Measurements from ENCODE around the gene IGSF21.
"Not testable (repeated sequence)": the region's sequence is repeated elsewhere in the genome, so short reads cannot be mapped to it uniquely, and the experiment has no call there.

IGSF21 gene

GRCh38 chr1:18358600-18358999, 251.0 kb downstream of the IGSF21 start:
- no peak overlapping the region for H3K9ac ChIP-seq (ENCODE audit: insufficient read length, low read depth)
- no peaks in the 10 kb centered on the region for H3K27me3 ChIP-seq (ENCODE audit: insufficient read depth, insufficient read length)

GRCh38 chr1:18360251-18360650, 252.7 kb downstream of the IGSF21 start:
- TF ChIP-seq YY1 (IDR thresholded peaks at IDR 0.05; ENCODE audit: insufficient read depth, insufficient read length) = no peak
- no peak for TF ChIP-seq SUZ12 (IDR thresholded peaks at IDR 0.05; ENCODE audit: extremely low read depth, insufficient read depth, insufficient read length)
- no peak for TF ChIP-seq ZNF274 (IDR thresholded peaks at IDR 0.05; ENCODE audit: low read depth, low read length)
- no peak for DNase-seq (ENCODE audit: low read depth, low spot score)

More at GRCh38 chr1:18358600-18358999, 251.0 kb downstream of the IGSF21 start:
- no peaks in the 10 kb centered on the region for H3K9me3 ChIP-seq (ENCODE audit: insufficient read depth, low read length)
- DNase-seq (ENCODE audit: low read depth, low spot score) = no peak
- no peak for TF ChIP-seq YY1 (IDR thresholded peaks at IDR 0.05; ENCODE audit: insufficient read depth, insufficient read length)
- TF ChIP-seq ZNF274 (IDR thresholded peaks at IDR 0.05; ENCODE audit: low read depth, low read length) = no peak
- no peak for TF ChIP-seq SUZ12 (IDR thresholded peaks at IDR 0.05; ENCODE audit: extremely low read depth, insufficient read depth, insufficient read length)
- H3K4me3 ChIP-seq (ENCODE audit: insufficient read length, low read depth) = no peak overlapping the region
- peaks cover 3% of the 10 kb centered on the region for H3K4me1 ChIP-seq (ENCODE audit: insufficient read depth, insufficient read length)
- no peaks in the 10 kb centered on the region for H3K36me3 ChIP-seq (ENCODE audit: insufficient read depth, insufficient read length, low read length)

GRCh38 chr1:18362150-18362549, 254.6 kb downstream of the IGSF21 start:
- H3K36me3 ChIP-seq (ENCODE audit: insufficient read depth, insufficient read length, low read length) = no peaks in the 10 kb centered on the region
- H3K27me3 ChIP-seq (ENCODE audit: insufficient read depth, insufficient read length) = no peaks in the 10 kb centered on the region
- no peak overlapping the region for H3K9ac ChIP-seq (ENCODE audit: insufficient read length, low read depth)
- DNase-seq (ENCODE audit: low read depth, low spot score) = no peak
- H3K9me3 ChIP-seq (ENCODE audit: insufficient read depth, low read length) = no peaks in the 10 kb centered on the region
- no peak overlapping the region for H3K4me3 ChIP-seq (ENCODE audit: insufficient read length, low read depth)
- peaks cover 3% of the 10 kb centered on the region for H3K4me1 ChIP-seq (ENCODE audit: insufficient read depth, insufficient read length)
- TF ChIP-seq SUZ12 (IDR thresholded peaks at IDR 0.05; ENCODE audit: extremely low read depth, insufficient read depth, insufficient read length) (no peak), YY1 (IDR thresholded peaks at IDR 0.05; ENCODE audit: insufficient read depth, insufficient read length) (no peak), ZNF274 (IDR thresholded peaks at IDR 0.05; ENCODE audit: low read depth, low read length) (no peak)

More at GRCh38 chr1:18360251-18360650, 252.7 kb downstream of the IGSF21 start:
- Histone ChIP-seq H3K9ac (ENCODE audit: insufficient read length, low read depth) (no peak overlapping the region), H3K4me1 (ENCODE audit: insufficient read depth, insufficient read length) (peaks cover 3% of the 10 kb centered on the region), H3K27me3 (ENCODE audit: insufficient read depth, insufficient read length) (no peaks in the 10 kb centered on the region), H3K4me3 (ENCODE audit: insufficient read length, low read depth) (no peak overlapping the region), H3K36me3 (ENCODE audit: insufficient read depth, insufficient read length, low read length) (no peaks in the 10 kb centered on the region), H3K9me3 (ENCODE audit: insufficient read depth, low read length) (no peaks in the 10 kb centered on the region)

- Histone ChIP-seq H3K9ac (ENCODE audit: insufficient read length, low read depth) (no peak overlapping the region), H3K36me3 (ENCODE audit: insufficient read depth, insufficient read length, low read length) (no peaks in the 10 kb centered on the region), H3K9me3 (ENCODE audit: insufficient read depth, low read length) (no peaks in the 10 kb centered on the region), H3K4me3 (ENCODE audit: insufficient read length, low read depth) (no peak overlapping the region), H3K4me1 (ENCODE audit: insufficient read depth, insufficient read length) (peaks cover 3% of the 10 kb centered on the region), H3K27me3 (ENCODE audit: insufficient read depth, insufficient read length) (no peaks in the 10 kb centered on the region)
- no peak for TF ChIP-seq SUZ12 (IDR thresholded peaks at IDR 0.05; ENCODE audit: extremely low read depth, insufficient read depth, insufficient read length)
- TF ChIP-seq ZNF274 (IDR thresholded peaks at IDR 0.05; ENCODE audit: low read depth, low read length) = no peak
- TF ChIP-seq YY1 (IDR thresholded peaks at IDR 0.05; ENCODE audit: insufficient read depth, insufficient read length) = no peak
- DNase-seq (ENCODE audit: low read depth, low spot score) = no peak
Observed at GRCh38 chr1:18363436-18363835, 255.8 kb downstream of the IGSF21 start.

- Histone ChIP-seq H3K9ac (ENCODE audit: insufficient read length, low read depth) (no peak overlapping the region), H3K4me1 (ENCODE audit: insufficient read depth, insufficient read length) (peaks cover 3% of the 10 kb centered on the region), H3K27me3 (ENCODE audit: insufficient read depth, insufficient read length) (no peaks in the 10 kb centered on the region), H3K9me3 (ENCODE audit: insufficient read depth, low read length) (no peaks in the 10 kb centered on the region), H3K4me3 (ENCODE audit: insufficient read length, low read depth) (no peak overlapping the region), H3K36me3 (ENCODE audit: insufficient read depth, insufficient read length, low read length) (no peaks in the 10 kb centered on the region)
- no peak for TF ChIP-seq ZNF274 (IDR thresholded peaks at IDR 0.05; ENCODE audit: low read depth, low read length)
- TF ChIP-seq SUZ12 (IDR thresholded peaks at IDR 0.05; ENCODE audit: extremely low read depth, insufficient read depth, insufficient read length) = no peak
- no peak for TF ChIP-seq YY1 (IDR thresholded peaks at IDR 0.05; ENCODE audit: insufficient read depth, insufficient read length)
- DNase-seq (ENCODE audit: low read depth, low spot score) = no peak
Observed at GRCh38 chr1:18365099-18365705, 257.6 kb downstream of the IGSF21 start.

- not testable (repeated sequence) for H3K27me3 ChIP-seq (ENCODE audit: insufficient read depth, insufficient read length); DNase-seq (ENCODE audit: low read depth, low spot score); H3K9ac ChIP-seq (ENCODE audit: insufficient read length, low read depth)
Observed at GRCh38 chr1:18372505-18372904, 264.9 kb downstream of the IGSF21 start.

GRCh38 chr1:18373151-18373550, 265.6 kb downstream of the IGSF21 start:
- Histone ChIP-seq H3K36me3 (ENCODE audit: insufficient read depth, insufficient read length, low read length) (no peaks in the 10 kb centered on the region), H3K4me3 (ENCODE audit: insufficient read length, low read depth) (no peak overlapping the region), H3K4me1 (ENCODE audit: insufficient read depth, insufficient read length) (peaks cover 8% of the 10 kb centered on the region), H3K27me3 (ENCODE audit: insufficient read depth, insufficient read length) (no peaks in the 10 kb centered on the region), H3K9ac (ENCODE audit: insufficient read length, low read depth) (no peak overlapping the region), H3K9me3 (ENCODE audit: insufficient read depth, low read length) (no peaks in the 10 kb centered on the region)
- no peak for TF ChIP-seq SUZ12 (IDR thresholded peaks at IDR 0.05; ENCODE audit: extremely low read depth, insufficient read depth, insufficient read length)
- TF ChIP-seq YY1 (IDR thresholded peaks at IDR 0.05; ENCODE audit: insufficient read depth, insufficient read length) = no peak
- TF ChIP-seq ZNF274 (IDR thresholded peaks at IDR 0.05; ENCODE audit: low read depth, low read length) = no peak
- DNase-seq (ENCODE audit: low read depth, low spot score) = no peak

More at GRCh38 chr1:18372505-18372904, 264.9 kb downstream of the IGSF21 start:
- not testable (repeated sequence) for H3K4me3 ChIP-seq (ENCODE audit: insufficient read length, low read depth); H3K4me1 ChIP-seq (ENCODE audit: insufficient read depth, insufficient read length); H3K9me3 ChIP-seq (ENCODE audit: insufficient read depth, low read length); H3K36me3 ChIP-seq (ENCODE audit: insufficient read depth, insufficient read length, low read length)
